NAMALWA (cell line): ENCODE measurements around the gene ASF1A.

ENCODE experiments used
- DNase-seq: peaks from one replicate; pipeline ENCODE4 v3.0.0-alpha.2; 2015; ENCODE audit warnings: low spot score

ASF1A gene

GRCh38 chr6:118881440-118882313, 12.3 kb upstream of the ASF1A start:
- DNase-seq, result peak; percentile 61

- DNase-seq, result peak; percentile 22
These were observed 11.5 kb upstream of the ASF1A start for GRCh38 chr6:118882314-118882905.

- DNase-seq, result no peak
These were observed 7.3 kb upstream of the ASF1A start for GRCh38 chr6:118886641-118887040.

GRCh38 chr6:118889163-118889562, 4.8 kb upstream of the ASF1A start:
- DNase-seq, result no peak

- peak; percentile 82 for DNase-seq
These were observed 2.8 kb upstream of the ASF1A start for GRCh38 chr6:118890997-118891790.

GRCh38 chr6:118892355-118892991, 1.5 kb upstream of the ASF1A start:
- peak; percentile 63 for DNase-seq

GRCh38 chr6:118893064-118893806, 717 bp upstream of the ASF1A start:
- peak; percentile 88 for DNase-seq

GRCh38 chr6:118894425-118895260, 691 bp downstream of the ASF1A start:
- DNase-seq, result peak; percentile 81

- DNase-seq, result no peak
These were observed 1.3 kb downstream of the ASF1A start for GRCh38 chr6:118895261-118895560.

GRCh38 chr6:118895859-118896258, 1.9 kb downstream of the ASF1A start:
- DNase-seq, result no peak

GRCh38 chr6:118896339-118897136, 2.6 kb downstream of the ASF1A start:
- DNase-seq, result peak; percentile 74

GRCh38 chr6:118897386-118897785, 3.4 kb downstream of the ASF1A start:
- DNase-seq, result no peak

- no peak for DNase-seq
These were observed 6.0 kb downstream of the ASF1A start for GRCh38 chr6:118899948-118900347.

- no peak for DNase-seq
These were observed 8.8 kb downstream of the ASF1A start for GRCh38 chr6:118902726-118903125.

- no peak for DNase-seq
These were observed 9.2 kb downstream of the ASF1A start for GRCh38 chr6:118903138-118903537.

- DNase-seq, result no peak
These were observed 9.7 kb downstream of the ASF1A start for GRCh38 chr6:118903691-118904090.

- DNase-seq, result no peak
These were observed 11.1 kb downstream of the ASF1A start for GRCh38 chr6:118905084-118905483.

GRCh38 chr6:118905851-118906250, 11.9 kb downstream of the ASF1A start:
- DNase-seq, result no peak

- no peak for DNase-seq
These were observed 14.5 kb downstream of the ASF1A start for GRCh38 chr6:118908441-118908840.

- no peak for DNase-seq
These were observed 18.7 kb downstream of the ASF1A start for GRCh38 chr6:118912646-118913045.
